RWPE2 (cell line): ENCODE results near the gene ADCYAP1R1.

Experiments used
- ATAC-seq: fragments of 200-7000 bp; cut with Tn5 transposase; 3 replicates; pipeline ENCODE4 v1.9.1; 2021; ENCODE audit warnings: low read depth
- DNase-seq: peaks from one replicate; pipeline ENCODE4 v3.0.0-alpha.2; 2020; ENCODE audit warnings: low spot score
- H3K27ac ChIP-seq: fragments of 450-650 bp; 2 replicates; pipeline ENCODE4 v1.5.1; 2017; ENCODE audit warnings: mild to moderate bottlenecking; ENCODE audit not compliant: poor library complexity, severe bottlenecking
- H3K27me3 ChIP-seq: fragments of 250-450 bp; sonication (Bioruptor Pico); 2 replicates; pipeline ENCODE4 v1.5.1; 2021; ENCODE audit warnings: mild to moderate bottlenecking, moderate library complexity; ENCODE audit not compliant: insufficient read depth, poor library complexity, severe bottlenecking
- H3K36me3 ChIP-seq: fragments of 250-450 bp; sonication (Bioruptor Pico); 2 replicates; pipeline ENCODE4 v1.5.1; 2020; ENCODE audit warnings: low read depth, mild to moderate bottlenecking, moderate library complexity
- H3K4me1 ChIP-seq: fragments of 250-450 bp; sonication (Bioruptor Pico); 2 replicates; pipeline ENCODE4 v1.5.1; 2021; ENCODE audit warnings: mild to moderate bottlenecking, moderate library complexity; ENCODE audit not compliant: insufficient read depth, poor library complexity, severe bottlenecking
- H3K4me3 ChIP-seq: fragments of 250-450 bp; sonication (Bioruptor Pico); 2 replicates; pipeline ENCODE4 v1.5.1; 2021; ENCODE audit warnings: mild to moderate bottlenecking, moderate library complexity; ENCODE audit not compliant: severe bottlenecking
- H3K9me3 ChIP-seq: fragments of 250-450 bp; sonication (Bioruptor Pico); 2 replicates; pipeline ENCODE4 v1.5.1; 2021; ENCODE audit warnings: mild to moderate bottlenecking, moderate library complexity; ENCODE audit not compliant: severe bottlenecking
- CTCF ChIP-seq: fragments of 450-650 bp; IDR thresholded peaks from one replicate; pipeline ENCODE4 v1.5.1; 2017; ENCODE audit warnings: mild to moderate bottlenecking, moderate library complexity; ENCODE audit not compliant: poor library complexity, severe bottlenecking

ADCYAP1R1 gene

GRCh38 chr7:31095286-31096197, 43.4 kb downstream of the ADCYAP1R1 start:
- Histone ChIP-seq H3K27me3 (peaks cover 4% of the 10 kb centered on the region), H3K27ac (no peak overlapping the region), H3K36me3 (no peaks in the 10 kb centered on the region), H3K4me3 (no peak overlapping the region), H3K9me3 (no peaks in the 10 kb centered on the region), H3K4me1 (no peaks in the 10 kb centered on the region)
- no peak for TF ChIP-seq CTCF
- ATAC-seq (no peak), DNase-seq (peak; percentile 32)

GRCh38 chr7:31096198-31096876, 44.2 kb downstream of the ADCYAP1R1 start:
- Histone ChIP-seq H3K4me3 (no peak overlapping the region), H3K4me1 (no peaks in the 10 kb centered on the region), H3K27me3 (peaks cover 4% of the 10 kb centered on the region), H3K36me3 (no peaks in the 10 kb centered on the region), H3K27ac (no peak overlapping the region), H3K9me3 (no peaks in the 10 kb centered on the region)
- ATAC-seq (no peak), DNase-seq (peak; percentile 17)
- no peak for TF ChIP-seq CTCF

- no peak overlapping the region for H3K27ac ChIP-seq
- H3K4me1 ChIP-seq = no peaks in the 10 kb centered on the region
- no peaks in the 10 kb centered on the region for H3K36me3 ChIP-seq
- no peaks in the 10 kb centered on the region for H3K9me3 ChIP-seq
- peak; percentile 19 for DNase-seq
- no peak for TF ChIP-seq CTCF
- ATAC-seq = no peak
- H3K27me3 ChIP-seq = peaks cover 4% of the 10 kb centered on the region
- H3K4me3 ChIP-seq = no peak overlapping the region
Measured at GRCh38 chr7:31096877-31097258, 44.8 kb downstream of the ADCYAP1R1 start.

- Histone ChIP-seq H3K27me3 (peaks cover 4% of the 10 kb centered on the region), H3K27ac (no peak overlapping the region), H3K4me3 (no peak overlapping the region), H3K9me3 (no peaks in the 10 kb centered on the region), H3K4me1 (no peaks in the 10 kb centered on the region), H3K36me3 (no peaks in the 10 kb centered on the region)
- peak; percentile 21 for DNase-seq
- no peak for ATAC-seq
- no peak for TF ChIP-seq CTCF
Measured at GRCh38 chr7:31098642-31099360, 46.7 kb downstream of the ADCYAP1R1 start.
